GM19238 (cell line): ENCODE data around the gene ZNF333.

Source experiments
- DNase-seq: peaks from one replicate; pipeline ENCODE4 v3.0.0; 2011; ENCODE audit warnings: low spot score; ENCODE audit not compliant: insufficient read length

ZNF333 gene

DNA sequence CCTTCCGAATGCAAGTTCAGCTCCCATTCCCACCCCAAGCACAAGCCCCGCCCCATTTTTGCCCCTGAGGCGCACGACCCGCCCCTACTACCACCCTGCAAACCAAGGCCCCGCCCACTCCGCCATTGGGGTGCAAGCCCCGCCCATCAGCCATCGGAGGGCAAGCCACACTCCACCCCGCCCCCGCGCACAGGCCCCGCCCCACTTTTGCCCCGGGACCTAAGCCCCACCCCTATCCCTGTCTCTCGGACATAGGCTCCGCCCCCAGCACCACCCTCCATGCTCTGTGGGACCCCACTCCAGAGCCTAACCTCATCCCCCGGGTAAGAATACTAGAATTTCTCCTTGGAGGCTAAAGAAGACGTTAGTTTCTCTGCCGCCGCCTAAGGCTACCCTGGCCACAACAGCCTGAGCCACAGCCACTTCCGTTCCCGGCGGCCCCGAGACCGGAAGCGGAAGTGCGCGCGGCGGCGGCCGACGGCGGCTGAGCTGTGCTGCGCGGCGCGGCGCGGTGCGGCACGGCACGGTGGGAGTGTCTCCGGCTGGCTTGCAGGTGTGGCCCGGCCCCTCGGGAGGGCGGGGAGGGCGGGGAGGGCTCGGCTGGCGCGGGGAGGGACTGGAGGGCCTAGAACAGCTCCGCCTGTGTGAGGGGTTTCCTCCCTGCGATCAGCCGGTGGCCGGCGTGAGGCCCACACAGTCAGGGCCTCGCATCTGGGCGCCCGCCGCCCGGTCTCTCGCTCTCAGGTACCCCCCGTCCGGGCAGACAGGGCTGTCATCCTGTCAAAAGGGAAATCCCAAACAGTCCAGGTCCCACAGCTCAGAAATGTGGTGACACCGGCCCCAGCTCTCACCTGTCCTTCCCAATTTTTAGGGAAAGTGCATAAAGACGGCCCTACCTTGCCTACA lies at the start of gene ZNF333:
Gene ZNF333 (plus strand): TSS at position 451 of the 906 bp plus-strand sequence. CDS start 3,444 bp downstream, outside the sequence.
- peak; percentile 88 for DNase-seq

DNA sequence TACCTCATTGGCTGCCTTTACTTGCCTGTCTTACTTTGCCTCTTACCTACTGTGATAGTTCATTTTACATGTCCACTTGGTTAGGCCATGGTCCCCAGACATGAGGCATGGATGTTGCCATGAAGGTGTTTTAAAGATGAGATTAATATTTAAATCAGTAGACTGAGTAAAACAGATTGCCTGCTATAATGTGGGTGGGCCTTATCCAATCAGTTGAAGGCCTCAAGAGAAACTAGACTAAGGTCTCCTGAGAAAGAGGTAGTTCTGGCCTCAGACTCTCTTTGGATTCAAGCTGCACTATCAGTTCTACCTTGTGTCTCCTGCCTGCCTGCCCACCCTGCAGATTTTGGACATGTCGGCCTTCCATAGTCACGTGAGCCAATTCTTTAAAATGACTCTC lies 41.3 kb upstream of the ZNF333 start:
- no peak for DNase-seq

DNA sequence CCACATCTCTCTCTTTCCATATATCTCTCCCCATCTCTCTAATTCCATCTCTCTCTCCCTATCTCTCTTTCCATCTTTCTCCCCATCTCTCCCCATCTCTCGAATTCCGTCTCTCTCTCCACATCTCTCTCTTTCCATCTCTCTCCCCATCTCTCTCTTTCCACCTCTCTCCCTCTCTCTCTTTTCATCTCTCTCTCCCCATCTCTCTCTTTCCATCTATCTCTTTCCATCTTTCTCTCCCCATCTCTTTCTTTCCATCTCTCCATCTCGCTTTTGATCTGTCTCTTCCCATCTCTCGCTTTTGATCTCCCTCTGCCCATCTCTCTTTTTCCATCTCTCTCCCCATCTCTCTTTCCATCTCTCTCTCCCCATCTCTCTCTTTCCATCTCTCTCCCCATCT lies 40.8 kb upstream of the ZNF333 start:
- no peak for DNase-seq

DNA sequence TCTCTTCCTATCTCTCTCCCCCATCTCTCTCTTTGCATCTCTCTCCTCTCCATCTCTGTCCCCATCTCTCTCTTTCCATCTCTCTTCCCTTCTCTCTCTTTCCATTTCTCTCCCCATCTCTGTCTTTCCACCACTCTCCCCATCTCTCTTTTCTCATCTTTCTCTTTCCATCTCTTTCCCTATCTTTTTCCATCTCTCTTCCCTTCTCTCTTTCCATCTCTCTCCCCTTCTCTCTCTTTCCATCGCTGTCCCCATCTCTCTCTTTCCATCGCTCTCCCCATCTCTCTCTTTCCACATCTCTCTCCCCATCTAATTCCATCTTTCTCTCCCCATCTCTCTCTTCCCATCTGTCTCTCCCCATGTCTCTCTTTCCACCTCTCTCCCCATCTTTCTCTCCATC lies 39.7 kb upstream of the ZNF333 start:
- DNase-seq = no peak

DNA sequence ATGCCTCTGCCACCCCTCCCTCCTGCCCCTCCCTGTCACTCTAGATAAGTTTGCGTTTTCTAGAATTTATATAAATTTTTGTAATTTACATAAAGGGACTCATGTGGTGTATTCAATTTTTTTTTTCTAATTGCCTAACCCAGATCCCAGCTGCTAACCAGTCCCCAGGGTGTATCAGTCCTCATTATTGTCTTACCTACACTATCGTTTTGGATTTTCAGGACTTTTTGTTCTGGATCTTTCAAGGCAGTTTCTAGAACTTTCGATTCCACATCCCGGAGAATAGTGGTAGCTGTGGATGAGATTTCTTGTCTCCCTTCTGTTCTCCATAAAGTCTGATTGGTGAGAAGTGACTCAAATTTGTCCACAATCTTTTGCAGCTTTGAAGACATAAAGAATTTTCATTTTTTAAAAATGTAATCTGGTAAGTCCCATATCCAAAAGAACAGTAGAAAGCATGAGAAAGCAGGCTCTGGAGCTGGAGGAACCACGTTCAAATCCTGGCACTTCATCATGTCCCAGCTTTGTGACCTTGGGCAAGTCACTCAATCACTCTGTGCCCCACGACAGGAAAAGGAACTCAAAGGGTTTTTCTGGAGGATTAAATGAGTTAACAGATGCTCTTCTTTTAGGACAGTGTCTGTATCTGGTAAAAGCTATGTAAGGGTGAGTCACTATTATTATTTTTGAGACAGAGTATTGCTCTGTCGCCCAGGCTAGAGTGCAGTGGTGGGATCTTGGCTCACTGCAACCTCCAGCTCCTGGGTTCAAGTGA lies 34.9 kb upstream of the ZNF333 start:
- DNase-seq = no peak

DNA sequence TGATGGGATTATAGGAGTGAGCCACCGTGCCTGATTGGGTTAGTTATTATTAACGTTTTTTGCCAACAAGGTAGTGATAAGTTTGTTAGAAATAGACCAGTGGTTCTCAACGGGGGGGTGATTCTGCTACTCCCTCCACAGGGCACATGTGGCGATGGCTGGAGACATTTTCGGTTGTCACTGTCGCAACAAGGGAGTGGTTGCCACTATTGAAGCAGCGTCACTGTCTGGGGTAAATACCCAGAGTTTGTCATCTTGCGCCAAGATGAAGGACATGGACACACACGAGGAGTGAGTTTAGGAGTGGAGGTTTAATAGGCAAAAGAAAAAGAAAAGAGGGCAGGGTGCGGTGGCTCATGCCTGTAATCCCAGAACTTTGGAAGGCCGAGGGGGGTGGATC lies 34.1 kb upstream of the ZNF333 start:
- no peak for DNase-seq

DNA sequence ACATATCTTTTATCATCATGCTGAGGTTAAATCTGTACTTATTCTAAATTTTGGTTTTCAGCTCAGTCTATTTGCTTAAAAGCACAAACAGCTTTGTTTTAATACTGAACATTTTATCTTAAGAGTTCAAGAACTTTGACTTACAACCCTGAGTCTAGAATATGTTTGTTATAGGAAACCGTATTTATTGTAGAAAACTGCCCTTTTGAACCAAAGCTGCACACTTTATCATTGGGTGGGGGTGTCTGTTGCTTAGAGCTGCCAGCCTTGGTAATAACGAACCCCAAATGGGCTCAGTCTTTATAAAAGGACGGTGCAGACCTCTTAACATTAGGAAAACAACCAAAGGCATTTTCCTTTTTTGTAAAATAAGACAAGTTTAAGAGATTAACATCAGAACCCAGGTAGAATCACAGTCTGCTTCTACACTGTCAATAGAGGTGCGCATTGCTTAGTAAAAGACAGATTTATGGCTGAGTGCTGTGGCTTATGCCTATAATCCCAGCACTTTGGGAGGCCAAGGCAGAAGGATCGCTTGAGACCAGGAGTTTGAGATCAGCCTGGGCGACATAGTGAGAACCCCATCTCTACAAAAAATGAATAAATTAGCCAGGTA lies 29.9 kb upstream of the ZNF333 start:
- DNase-seq = no peak

DNA sequence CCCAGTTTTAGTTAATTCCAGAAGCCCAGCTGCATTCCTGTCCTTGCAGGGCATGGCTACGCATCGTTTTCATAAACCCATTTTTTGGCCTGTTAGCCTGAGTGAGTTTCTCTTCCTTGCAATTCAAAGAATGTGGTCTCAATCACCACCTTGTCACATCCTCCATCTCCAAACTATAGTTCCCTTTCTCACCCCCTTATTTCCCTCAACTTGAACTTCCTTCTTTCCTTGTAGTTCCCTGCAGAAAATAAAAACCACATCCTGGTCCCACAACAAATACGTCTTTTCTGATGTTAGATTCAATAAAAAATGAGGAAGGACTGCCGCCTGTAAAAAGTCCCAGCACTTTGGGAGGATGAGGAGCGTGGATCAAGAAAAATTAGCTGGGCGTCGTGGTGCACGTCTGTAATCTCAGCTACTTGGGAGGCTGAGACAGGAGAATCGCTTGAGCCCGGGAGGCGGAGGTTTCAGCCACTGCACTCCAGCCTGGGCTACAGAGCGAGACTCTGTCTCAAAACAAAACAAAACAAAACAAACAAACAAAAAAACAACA lies 28.4 kb upstream of the ZNF333 start:
- DNase-seq = no peak

DNA sequence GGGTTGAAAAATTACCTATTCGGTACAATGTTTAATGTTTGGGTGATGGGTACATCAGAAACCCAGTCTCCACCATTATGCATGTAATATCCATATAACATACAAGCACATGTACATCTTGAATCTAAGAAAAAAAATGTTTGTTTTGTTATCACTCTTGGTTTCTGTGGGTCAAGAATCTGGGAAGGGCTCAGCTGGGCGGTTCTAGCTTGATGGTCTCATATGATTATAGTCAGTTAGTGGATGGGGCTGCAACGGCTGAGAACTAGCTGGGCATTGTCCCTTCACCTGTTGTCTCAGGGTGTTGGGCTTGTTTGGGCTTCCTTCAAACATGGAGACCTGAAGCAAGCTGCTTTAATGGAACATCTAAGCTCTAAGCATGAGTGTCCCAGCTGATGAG lies 19.9 kb upstream of the ZNF333 start:
- DNase-seq = no peak

DNA sequence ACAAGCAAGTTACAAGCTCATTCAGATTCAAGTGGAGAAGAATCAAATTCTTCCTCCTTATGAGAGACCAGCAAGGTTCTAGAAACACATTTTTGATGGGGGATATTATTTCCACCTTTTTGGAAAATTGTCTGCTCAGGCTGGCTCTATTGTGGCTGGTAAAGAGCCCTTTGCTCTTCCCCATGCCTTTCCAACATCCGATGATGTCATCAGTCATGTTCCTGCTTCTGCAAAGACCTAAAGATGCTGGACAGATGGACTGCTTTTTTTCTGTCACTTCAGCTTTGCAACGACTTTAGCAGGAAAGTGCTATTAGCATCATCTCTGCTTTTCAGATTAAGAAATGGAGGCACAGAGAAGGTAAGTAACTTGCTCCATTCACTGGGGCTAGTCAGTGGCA lies 19.4 kb upstream of the ZNF333 start:
- DNase-seq = no peak

DNA sequence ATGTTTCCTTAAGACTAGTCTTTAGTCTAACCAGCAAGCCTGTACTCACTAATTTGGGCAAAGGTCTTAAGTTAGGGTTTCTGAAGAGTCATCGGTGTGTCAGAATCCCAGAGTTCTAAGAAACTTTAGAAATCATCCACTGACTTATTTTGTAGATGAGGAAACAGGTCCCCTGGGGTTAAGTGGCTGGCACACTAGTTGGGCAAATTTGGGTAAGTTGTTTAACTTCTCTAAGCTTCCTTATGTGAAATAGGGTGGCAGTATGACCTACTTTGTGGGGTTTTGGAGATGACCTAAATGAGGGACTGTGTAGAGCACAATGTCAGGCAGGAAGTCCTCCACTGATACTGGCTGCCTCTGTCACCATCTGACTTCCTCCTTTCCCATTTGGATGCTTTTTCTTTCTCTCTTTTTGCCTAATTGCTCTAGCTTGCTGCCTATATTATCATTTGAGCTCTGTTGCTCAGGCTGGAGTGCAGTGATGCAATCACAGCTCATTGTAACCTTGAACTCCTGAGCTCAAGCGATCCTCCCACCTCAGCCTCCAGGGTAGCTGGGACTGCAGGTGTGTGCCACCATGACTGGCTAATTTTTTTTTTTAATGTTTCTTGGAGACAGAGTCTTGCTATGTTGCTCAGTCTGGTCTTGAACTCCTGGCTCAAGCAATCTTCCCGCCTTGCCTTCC lies 17.5 kb upstream of the ZNF333 start:
- no peak for DNase-seq

DNA sequence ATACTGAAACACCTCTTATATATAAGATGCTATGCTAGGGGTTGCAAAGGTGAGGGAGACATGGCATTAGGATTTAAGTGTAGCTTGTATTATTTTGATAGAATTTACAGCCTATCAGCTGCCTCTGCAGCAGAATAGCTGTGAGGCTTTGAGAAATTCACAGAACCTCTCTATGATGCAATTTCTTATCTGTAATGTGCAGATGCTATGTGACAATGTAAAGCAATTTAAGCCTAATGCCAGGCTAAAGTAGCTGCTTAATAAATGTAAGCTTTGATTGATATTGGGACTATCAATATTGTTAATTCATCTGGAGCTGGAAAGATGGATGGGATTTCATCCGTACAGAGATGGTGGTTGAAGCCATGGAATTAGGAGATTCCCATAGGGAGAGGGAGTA lies 16.8 kb upstream of the ZNF333 start:
- DNase-seq = no peak

DNA sequence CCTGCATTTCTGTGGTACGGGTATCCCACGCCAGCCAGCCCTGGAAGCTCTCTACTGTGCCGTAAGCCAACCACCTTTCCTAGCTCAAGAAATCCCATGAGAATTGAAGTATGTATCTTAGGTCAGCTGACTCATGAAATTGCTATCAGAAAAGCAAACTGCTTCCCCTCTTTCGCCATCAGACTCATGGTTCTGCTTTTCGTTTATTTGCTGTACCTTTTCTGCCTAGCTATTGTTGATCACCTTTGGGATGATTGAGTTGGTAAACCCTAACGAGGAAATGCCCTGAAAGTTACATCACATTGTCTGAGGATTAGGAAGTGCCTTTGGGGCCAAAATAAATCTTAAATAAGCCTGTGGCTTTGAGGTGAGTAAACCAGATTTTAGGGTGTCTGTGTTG lies 15.1 kb upstream of the ZNF333 start, which contains the start of gene ADGRE3:
Gene ADGRE3 (minus strand): TSS at position 81 of the 400 bp plus-strand sequence. CDS start 74 bp downstream, at position 7.
- DNase-seq = no peak

DNA sequence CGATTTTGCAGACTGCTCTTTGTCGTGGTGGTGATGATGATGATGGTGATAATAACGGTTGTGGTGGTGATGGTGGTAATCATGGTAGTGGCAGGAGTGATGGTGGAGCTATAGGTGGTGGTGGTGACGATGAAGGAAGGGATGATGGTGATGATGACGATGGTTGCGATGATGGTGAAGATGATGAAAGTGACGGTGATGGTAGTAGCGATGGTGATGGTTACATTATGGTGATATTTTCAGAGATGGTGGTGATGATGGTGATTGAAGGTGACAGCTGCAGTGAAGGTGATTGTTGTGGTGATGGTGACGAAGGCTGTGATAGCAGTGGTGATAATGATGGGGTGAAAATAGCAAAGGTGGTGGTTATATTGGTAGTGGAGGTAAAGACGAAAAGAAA lies 13.1 kb upstream of the ZNF333 start:
- no peak for DNase-seq

DNA sequence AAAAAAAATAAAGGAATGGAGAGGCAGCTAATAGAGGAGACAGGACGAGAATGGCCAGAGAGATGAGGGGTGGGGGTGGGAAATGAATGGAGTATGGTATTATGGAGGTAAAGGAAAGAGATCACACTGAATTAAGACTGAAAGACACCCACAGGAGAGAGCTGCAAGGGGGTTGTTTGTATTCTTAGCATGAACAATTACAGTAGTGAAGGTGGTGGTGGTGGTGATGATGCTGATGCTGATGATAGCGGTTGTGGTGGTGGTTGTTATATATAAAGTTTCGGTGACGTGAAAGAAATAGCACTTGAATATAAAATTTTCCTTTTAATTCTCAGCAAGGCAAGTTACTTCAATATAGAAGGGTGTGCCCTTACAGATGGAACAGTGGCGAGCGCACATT lies 12.4 kb upstream of the ZNF333 start:
- no peak for DNase-seq

DNA sequence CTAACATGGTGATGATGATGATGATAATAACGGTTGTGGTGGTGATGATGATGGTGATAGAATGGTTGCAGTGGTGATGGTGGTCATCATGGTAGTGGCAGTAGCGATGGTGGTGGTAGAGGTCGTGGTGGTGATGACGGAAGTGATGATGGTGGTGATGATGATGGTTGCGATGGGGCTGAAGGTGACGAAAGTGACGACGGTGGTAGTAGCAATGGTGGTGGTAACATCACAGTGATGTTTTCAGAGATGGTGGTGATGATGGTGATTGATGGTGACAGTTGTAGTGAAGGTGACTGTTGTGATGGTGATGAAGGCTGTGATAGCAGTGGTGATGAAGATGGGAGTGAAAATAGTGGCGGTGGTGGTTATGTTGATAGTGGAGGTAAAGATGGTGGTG lies 11.6 kb upstream of the ZNF333 start:
- no peak for DNase-seq

DNA sequence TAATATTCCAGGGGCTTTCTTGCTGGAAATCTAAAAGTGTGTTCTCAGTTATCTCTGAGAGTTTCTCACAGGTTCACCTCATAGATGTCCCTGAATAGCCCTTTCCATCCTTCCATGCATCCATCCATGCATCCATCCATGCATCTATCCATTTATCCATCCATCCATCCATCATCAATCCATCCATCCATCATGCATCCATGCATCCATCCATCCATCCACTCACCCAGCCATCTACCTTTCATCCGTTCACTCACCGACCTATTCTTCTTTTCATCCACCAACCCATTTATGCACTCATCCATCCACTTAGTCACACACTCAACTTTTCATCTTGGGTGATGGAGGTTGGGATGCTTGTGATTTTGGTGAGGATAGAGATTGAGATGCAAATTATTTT lies 7.8 kb upstream of the ZNF333 start:
- DNase-seq = no peak

DNA sequence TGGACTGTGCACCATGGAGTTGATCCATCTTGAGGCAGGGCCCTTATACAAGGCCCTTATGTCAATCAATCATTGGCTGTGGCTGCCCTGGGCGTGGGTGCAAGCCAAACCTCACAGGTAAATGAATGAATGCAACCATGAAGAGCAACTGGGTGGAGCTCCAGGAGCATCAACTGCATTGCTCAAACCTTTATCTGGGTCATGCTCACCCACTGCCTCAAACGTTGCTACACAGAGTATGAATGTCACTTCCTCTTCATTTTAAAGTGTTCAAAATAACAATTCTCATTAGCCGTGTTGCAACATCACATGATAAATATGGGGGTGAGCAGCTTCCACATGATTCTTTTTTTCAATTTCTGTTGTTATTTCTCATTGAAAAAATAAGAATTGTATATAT lies 6.4 kb upstream of the ZNF333 start:
- no peak for DNase-seq

DNA sequence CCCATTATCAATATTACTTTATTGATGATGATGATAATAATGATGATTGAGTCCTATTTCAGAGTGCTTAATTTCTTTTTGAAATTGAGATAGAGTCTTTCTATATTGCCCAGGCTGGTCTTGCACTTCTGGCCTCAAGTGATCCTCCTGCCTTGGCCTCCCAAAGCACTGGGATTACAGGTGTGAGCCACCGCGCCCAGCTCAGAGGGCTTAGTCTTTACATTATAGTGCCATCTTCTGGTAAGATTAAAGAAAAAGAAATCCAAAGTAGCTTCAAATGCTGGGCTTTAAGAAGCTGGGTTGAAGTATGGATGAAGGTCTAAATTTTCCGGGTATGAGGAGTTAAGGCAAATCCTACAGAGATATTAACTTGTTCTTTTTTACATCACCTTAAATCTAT lies 3.4 kb upstream of the ZNF333 start:
- DNase-seq = no peak

DNA sequence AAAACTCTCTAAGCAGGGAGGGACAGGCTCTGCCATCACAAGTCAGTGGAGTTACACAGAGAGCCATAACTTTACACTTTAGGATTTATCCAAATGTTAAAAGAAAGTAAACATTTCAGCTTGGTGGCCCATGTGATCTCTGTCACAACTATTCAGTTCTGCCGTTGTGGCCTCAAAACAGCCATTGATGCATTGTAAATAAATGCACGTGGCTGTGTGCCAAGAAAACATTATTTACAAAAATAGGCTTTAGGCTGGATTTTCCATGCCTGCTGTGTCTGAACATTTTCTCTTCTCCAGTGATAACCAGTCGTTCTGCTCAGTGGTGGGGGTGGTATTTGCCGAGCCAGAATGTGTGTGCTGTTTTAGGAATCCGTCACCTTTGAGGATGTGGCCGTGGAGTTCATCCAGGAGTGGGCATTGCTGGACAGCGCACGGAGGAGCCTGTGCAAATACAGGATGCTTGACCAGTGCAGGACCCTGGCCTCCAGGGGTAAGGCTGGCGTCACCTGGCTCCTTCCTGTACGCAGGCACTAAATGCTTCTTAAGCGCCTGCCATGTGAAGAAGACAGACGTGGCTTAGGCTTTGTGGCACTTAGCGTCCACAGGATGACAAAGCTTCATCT lies 4.9 kb downstream of the ZNF333 start:
- DNase-seq = no peak

DNA sequence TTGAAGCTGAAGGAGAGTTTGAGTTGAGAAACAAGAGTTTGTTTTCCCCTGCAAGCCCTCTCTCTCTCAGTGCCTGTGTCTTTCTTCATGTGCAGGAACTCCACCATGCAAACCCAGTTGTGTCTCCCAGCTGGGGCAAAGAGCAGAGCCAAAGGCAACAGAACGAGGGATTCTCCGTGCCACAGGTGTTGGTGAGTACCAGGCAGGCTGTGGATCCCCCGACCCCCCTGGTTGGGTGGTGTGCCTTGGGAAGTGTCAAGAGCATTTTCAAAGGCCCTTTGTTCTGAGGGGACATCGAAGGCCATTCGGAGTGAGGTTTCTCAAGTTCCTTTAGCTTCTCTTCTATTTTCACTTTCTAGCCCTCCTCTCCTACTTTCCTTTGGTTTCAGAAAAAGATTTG lies 5.6 kb downstream of the ZNF333 start:
- DNase-seq = no peak
